NCI-H2081 treated with DMSO at 0.1 percent for 48 hours (cell line): ENCODE data around the gene NUP62.
A peak's percentile ranks its signal among the peaks of the same experiment; 100 is the strongest.

Experiments
- DNase-seq: peaks from one replicate; lab custom pipeline; 2025; lab: John Stamatoyannopoulos, UW

The NUP62 gene

GRCh38 chr19:49866933-49867782 lies 62.1 kb downstream of the NUP62 start, which contains the start of gene PNKP:
Gene PNKP (minus strand): TSS chr19:49867576. CDS start chr19:49867204, 372 bp downstream.
- peak; percentile 56 for DNase-seq

GRCh38 chr19:49864890-49865289 lies 64.4 kb downstream of the NUP62 start:
- no peak for DNase-seq

- no peak for DNase-seq
These were observed 65.4 kb downstream of the NUP62 start for GRCh38 chr19:49863935-49864320.

GRCh38 chr19:49863254-49863934 lies 65.9 kb downstream of the NUP62 start:
- DNase-seq, result no peak

GRCh38 chr19:49862391-49863253 lies 66.7 kb downstream of the NUP62 start:
- DNase-seq, result no peak

GRCh38 chr19:49861541-49862378 lies 67.5 kb downstream of the NUP62 start:
- DNase-seq, result no peak

GRCh38 chr19:49861107-49861506 lies 68.2 kb downstream of the NUP62 start:
- no peak for DNase-seq

- no peak for DNase-seq
These were observed 68.8 kb downstream of the NUP62 start for GRCh38 chr19:49860336-49861102.

- no peak for DNase-seq
These were observed 69.5 kb downstream of the NUP62 start for GRCh38 chr19:49859682-49860335.

- no peak for DNase-seq
These were observed 71.0 kb downstream of the NUP62 start for GRCh38 chr19:49858088-49858985.

- DNase-seq, result no peak
These were observed 71.5 kb downstream of the NUP62 start for GRCh38 chr19:49857838-49858087.

- DNase-seq, result no peak
These were observed 72.1 kb downstream of the NUP62 start for GRCh38 chr19:49857061-49857837.
